GM19035 (cell line): ENCODE data around the gene FLAD1.

Experiments
- ATAC-seq: cut with Tn5 transposase; IDR thresholded peaks from one replicate; pipeline ENCODE4 v1.9.1; 2021; ENCODE audit not compliant: unreplicated experiment

Gene FLAD1

DNA sequence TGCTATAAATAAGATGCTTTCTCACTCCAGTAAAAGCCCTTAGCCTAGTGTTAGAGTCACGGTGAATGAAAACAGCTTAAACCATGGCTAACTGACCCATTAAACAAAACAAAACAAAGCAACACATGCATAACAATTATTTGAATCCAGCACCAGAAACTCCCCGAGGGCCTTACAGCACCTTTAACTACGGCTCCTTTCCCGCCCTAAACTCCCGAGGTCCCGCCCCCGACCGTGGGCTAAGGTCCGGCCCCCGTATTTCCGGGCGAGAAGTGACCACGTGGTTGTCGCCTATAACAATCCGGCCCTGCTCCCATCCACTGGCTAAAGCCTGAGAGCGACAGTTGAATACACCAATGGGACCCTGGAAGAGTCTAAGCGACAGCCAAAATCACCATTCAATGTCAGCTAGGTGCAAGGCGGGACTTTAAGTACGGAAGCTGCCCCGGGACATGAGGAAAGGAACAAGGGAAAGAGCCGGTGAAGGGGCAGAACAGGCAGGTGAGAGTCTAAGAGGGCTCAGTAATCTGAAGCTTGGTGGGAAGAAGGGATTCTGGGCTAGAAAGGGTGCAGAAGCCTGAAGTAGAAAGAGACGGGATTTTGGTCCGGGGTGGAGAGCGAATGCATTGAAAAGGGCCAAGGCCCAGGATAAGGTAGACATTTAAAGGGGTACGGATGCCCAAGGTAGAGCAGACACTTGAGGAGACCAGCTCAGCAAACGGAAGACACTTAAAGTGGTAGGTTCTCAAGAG, at the start of gene FLAD1:
Gene FLAD1 (plus strand): TSS at position 448 of the 752 bp plus-strand sequence. CDS start 351 bp downstream, outside the sequence.
- ATAC-seq, result peak; percentile 98

GRCh38 chr1:154934358-154934948, 48.7 kb upstream of the FLAD1 start:
- no peak for ATAC-seq

- ATAC-seq, result peak; percentile 2
Measured at GRCh38 chr1:154935749-154936554, 47.2 kb upstream of the FLAD1 start.

- ATAC-seq, result peak; percentile 78
Measured at GRCh38 chr1:154936555-154937084, 46.5 kb upstream of the FLAD1 start, which contains the start of gene PMVK. PMVK (minus strand) TSS chr1:154936719; CDS start chr1:154936685, 34 bp downstream.

DNA sequence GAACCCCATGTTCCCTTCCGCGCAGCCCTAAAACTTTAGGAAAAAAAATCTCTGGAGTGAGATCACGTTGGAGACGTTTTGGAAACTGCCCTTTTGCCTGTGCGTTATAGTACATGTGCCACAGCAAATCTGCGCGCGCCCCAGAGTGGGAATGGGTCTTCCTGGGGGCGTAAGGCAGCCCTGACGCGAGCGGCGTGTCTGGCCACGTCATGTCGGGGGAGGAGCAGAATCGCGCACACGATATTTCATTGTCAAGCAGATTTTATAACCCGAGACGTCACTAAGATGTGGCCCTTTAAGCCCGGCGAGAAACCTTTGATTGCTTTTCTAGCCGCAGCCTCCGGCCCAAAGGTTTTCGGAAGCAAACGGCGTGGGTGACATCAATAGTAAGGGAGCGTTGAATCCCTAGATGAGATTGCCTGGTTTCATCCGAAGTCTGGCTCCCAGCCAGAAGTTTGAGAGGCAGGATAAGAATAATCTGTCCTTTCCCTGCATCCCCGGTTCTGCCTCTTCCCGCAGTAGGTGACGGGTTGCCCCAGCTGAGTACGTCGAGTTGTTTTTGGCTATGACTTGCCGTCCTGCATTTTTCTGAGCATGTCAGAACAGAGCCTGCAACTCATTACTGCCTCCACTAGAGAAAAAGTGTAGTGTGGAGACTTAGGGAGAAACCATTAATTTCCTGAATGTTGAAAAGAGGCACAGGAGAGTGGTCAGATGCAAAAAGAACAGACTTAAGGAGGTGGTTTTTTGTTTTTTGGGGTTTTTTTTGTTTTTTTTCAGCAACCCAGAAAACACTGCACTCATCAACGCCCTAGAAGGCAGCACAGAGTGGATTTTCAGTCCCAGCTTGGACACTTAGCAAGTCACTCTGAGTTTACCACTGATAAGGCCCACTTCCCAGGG, 45.8 kb upstream of the FLAD1 start:
- peak; percentile 58 for ATAC-seq

GRCh38 chr1:154937988-154938386, 45.2 kb upstream of the FLAD1 start:
- no peak for ATAC-seq

DNA sequence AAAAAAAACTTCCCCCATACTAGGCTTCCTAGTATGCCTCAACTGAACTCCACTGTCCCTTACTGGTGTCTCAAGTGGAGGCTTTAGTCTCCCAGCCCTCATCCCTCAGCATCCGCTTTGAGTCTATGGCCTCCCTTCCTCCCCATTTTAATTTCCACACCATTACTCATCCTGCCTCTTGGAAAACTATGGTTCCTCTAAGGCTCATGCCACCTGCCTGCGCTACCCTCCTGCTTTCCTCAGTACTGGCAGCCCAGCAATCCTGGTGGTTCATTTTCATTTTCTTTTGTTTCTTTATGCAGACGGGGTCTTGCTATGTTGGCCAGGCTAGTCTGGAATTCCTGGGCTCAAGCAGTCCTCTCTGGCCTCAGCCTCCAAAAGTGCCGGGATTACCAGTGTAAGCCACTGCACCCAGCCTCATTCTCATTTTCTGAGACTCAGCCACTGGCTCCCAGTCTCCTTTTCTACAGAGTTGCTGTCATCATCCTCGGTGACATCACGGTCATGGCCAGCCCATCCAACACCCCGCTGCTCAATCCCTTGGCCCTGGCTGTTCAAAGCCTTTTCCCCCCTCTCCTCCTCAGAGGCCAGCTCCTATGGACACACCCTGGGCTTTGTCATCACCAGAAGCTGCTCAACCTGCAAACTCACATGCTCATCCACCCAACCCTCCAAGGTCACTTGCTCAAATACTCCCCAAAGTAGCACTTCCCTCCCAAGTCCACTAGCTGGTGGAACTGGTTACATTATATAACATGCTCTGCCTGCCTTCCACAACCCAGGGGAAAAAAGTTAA, 44.3 kb upstream of the FLAD1 start:
- ATAC-seq, result no peak

DNA sequence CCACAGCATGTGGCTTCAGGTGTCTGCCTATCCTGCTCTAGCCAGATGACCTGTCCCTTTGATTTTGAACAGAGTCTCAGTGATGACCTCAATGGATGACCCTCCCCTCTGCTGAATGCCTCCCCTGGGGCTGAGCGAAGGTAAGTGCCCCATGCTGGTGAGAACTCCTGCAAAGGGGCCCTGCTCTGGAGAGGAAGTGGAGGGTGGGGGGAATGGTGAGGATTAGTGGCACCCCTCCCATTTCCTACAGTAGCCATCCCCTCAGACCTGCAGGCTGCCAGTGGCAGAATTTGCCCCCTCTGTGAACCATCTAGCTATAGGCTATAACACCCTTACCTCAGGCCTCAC, 43.0 kb upstream of the FLAD1 start:
- ATAC-seq, result no peak

DNA sequence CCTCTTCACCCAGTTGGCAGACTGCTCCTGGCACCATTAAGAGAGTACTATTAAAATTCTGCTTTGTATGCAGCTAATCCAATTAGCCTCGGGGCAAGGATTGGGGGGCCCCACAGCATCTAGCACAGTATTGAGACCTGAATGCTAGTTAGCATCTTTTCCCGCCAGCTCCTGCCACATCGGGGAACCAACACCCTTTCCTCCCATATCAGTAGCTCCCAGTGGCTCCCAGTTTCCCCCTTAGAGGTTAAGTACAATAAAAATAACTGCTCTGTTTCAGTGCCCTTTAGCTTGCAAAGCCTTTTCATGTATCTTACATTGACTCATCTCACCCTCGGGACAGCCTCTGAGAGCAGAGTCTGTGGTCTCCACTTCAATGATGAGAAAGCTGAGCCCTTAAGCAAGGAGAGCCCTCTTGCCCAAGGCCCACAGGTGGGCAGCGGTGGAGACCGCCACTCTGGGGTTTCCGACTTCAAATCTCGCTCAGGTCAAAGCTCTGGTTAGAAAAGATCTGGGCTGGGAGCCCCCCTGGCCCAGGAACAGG, 42.4 kb upstream of the FLAD1 start:
- ATAC-seq, result no peak

DNA sequence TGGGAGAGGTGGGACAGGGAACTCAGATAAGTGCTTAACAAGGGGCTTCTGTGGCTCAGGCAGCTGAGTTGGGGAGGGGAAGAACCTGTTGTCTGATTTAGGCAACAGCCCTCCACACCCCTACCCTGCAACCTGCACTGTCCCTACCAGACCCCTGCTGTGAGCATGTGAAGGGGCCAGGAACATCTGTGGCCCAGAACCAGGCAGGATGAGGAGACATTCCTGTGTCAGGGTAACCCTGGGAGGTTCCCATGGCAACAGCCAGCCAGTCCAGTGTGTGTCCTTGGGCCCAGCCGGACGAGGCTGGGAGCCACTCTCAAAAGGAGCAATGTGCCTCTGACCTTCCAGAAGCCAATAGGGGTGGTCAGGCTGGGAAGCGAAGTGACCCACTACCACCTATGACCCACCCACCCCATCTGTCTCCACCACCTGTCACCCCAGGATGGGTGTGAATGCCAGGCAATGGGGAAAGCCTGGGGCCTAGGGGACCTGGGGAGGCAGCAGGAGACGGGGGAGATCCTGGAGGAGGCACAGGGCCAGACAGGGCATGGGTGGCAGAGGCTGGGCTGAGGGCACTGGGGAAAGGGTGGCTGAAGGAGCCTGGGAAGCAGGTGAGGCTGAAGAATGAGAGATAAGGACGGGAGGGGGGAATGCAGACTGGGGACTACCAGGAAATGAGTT, 41.7 kb upstream of the FLAD1 start:
- no peak for ATAC-seq

DNA sequence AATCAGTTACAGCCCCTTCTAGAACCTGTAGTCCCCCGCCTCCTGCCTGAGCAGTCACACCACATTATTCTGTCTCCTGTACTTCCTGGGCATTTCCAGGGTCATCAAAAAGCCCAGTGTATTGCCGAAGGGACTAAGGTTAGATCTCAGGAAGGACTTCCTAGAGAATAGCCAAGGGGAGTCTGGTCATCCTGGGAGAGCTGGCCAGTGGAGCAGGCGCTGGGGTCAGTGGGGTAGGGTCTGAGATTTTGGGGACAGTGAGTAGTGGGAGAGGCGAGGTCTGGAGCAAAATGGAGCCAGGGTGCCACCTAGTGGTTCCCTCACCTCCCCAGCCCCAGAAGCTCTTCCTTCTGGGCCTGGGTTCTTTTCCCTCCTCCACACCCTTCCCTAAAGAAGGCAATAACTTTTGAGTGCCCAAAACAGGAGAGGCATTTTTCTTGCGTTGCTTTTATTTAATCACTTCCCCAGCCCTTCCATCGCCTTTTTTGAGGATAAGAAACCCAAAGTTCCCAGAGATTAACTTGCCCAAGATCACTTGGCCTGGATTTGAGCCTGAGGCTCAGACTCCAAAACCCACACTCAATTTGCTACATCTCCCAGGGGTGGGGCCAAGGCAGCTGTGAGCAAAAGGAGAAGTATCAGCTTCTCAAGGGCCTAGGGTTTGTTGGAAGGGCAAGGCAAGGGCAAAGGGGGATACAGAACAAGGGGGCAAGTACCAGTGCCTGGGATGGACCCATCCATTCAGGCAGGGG, 39.3 kb upstream of the FLAD1 start:
- ATAC-seq, result no peak

DNA sequence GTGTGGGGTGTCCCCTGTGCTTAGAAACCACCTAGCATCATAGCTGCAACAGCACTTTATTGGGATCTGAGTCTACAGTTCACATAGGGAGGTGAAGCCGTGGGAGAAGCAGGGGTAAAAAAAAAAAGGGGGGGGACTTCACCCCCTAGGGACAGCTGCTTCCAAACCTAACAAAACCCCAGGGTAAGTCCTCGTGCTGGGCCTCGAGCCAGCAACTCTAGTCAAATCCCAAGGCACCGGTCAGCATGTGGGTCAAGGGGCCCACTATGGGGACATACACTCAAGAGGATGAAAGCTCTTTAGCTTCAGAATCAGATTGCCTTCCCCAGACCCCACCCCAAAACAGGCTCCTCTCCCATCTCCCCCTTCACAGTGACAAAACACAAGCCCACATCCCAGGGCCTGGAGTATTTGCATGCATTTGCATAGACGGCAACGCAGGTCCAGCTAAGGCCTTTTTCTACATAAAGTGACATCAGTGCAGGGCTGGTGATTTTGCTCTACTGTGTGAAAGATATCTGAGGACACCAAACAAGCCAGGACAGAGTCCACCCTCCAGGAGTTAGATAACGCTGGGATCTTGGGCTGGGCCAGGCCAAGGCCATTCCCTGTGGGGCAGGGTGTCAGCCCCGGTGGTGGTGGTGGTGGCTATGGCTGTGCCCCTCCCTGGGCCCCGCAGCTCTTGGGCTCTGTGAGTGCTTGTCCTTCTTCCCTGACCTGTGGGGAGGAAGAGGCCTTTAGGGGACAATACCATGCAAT, 38.6 kb upstream of the FLAD1 start:
- no peak for ATAC-seq

DNA sequence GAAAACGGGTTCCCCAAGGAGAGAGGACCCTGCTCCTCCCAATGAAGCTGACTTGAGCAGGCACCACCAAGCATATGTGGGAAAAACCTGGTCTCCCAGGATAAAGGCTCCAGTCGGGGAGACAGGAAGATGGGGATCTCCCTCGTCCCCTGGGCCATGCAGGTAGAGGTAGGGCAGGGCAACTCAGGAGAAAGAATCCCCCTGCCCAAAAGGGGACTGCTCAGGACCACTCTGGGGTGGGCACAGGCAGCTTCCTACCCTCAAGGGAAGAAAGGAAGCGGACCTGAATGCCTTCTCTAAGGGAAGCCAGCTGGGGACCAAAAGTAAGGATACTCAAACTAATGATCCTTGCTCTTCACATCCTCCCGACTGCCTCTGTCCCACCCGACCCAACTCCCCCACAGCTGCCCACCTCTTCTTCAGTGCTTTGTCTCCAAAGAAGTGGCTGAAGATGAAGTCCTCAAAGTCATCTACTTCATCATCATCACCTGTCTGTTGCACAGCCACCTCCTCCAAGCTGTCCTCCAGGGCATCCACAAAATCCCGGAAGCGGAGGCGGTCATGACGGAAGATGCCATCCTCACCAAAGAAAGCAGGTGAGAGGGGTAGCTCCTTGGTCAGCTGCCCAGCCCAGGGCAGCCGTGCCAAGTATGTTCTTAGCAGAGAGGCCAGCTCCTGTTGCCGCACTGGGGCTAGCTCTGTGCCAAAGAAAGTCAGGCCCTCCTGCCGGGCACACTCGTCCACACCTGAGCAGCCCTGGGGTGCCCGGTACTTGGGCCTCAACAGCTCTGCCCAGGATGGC, 37.8 kb upstream of the FLAD1 start:
- no peak for ATAC-seq

DNA sequence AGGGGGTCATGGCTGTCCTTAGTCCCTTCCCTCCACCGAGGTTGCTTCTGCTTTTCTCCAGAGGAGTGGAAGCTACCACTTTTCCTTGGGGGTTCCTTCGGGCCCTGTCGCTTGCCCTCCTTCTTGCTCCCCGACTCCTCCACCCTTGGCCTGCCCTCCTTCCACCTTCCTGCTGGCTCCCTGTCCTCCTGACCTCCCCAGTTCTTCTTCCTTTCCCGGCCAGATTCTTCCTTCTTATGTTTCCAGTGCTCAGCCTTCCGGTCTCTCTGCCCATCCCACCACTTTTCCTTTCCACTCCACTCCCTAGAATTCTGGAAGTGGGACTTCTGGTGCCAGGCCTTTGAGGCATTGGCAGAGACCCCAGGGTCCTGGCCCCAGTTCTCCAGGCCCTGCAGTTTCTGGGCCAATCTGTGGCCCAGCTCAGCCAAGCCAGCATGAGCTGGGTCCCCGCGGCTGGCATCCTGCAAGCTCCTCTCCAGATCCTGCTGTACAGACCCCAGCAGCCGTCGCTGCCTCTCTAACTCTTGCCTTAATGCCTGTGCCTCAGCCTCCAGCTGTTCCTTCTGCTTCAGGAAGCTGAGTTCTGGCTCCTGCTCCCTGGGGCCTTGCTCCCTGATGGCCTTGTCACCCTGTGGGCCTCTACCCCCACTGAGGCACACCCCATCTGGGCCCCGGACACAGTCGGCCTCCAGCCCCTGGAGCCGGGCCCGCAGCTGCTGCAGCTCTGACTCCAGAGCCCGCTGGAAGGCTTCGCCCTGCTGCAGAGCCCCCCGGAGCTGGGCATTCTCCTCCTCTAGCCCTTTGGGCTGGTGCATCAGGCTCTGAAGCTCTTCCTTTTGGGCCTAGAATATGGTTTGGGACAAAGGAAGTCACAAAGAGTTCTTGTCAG, 36.9 kb upstream of the FLAD1 start:
- ATAC-seq, result no peak

GRCh38 chr1:154948079-154948478, 35.1 kb upstream of the FLAD1 start:
- no peak for ATAC-seq
